T-cell (primary cell): ENCODE data around the gene ABI3. TPM values are rescaled to one million over a fixed set of nuclear protein-coding genes. Genes with fewer than 3 reads are reported as not detected.
"Not testable (repeated sequence)": the region's sequence is repeated elsewhere in the genome, so short reads cannot be mapped to it uniquely, and the experiment has no call there.

Experiments
- ATAC-seq, 4 experiments: fragments of 200-7000 bp in 3 of 4; fragments of 150-1000 bp in 1 of 4; cut with Tn5 transposase; replicated peaks in 1 of 4; 1 replicate in 3 of 4; 2 replicates in 1 of 4; pipeline ENCODE4 v1.10.0; 2021; ENCODE audit warnings: moderate library complexity in 3 of 4, mild to moderate bottlenecking in 2 of 4, moderate number of reproducible peaks in 1 of 4
- CTCF ChIA-PET, 2 donors: fragments of 300-600 bp; sonication (Branson Sonifier 250); formaldehyde crosslinking; loops; one replicate each; lab custom pipeline; 2022; ENCODE audit warnings: antibody characterized with exemption in 2 of 2; lab: Charles Lee
- POLR2A ChIA-PET, 2 donors: fragments of 300-600 bp; sonication (Branson Sonifier 250); formaldehyde crosslinking; loops; one replicate each; lab custom pipeline; 2022; ENCODE audit warnings: antibody characterized with exemption in 2 of 2; lab: Charles Lee
- DNase-seq, 35 experiments: peaks; one replicate each; pipeline versions ENCODE4 v3.0.0 to v3.0.0-alpha.2; 2013 to 2023
- H3K27ac ChIP-seq: one replicate; pipeline ENCODE4 v1.5.1; 2013; ENCODE audit warnings: low read length
- H3K27me3 ChIP-seq, 2 experiments: replicated peaks in 1 of 2; 1 replicate in 1 of 2; 2 replicates in 1 of 2; pipeline versions ENCODE4 v1.6.1 to v1.7.0; 2013; ENCODE audit warnings: low read length in 1 of 2, mixed read lengths in 1 of 2; ENCODE audit not compliant: control insufficient read depth in 2 of 2, insufficient read depth in 2 of 2; ENCODE audit errors: extremely low read depth in 1 of 2
- H3K36me3 ChIP-seq, 2 donors: 1 replicate in 1 of 2; 2 replicates in 1 of 2; pipeline versions ENCODE4 v1.6.1 to v1.7.0; 2013; ENCODE audit warnings: low read length in 1 of 2; ENCODE audit not compliant: control insufficient read depth in 2 of 2, insufficient read depth in 1 of 2; ENCODE audit errors: extremely low read depth in 1 of 2
- H3K4me1 ChIP-seq, 2 experiments: 1 replicate in 1 of 2; 2 replicates in 1 of 2; pipeline versions ENCODE4 v1.6.1 to v1.7.0; 2013; ENCODE audit warnings: low read length in 2 of 2, mixed read lengths in 1 of 2; ENCODE audit not compliant: insufficient read depth in 2 of 2, control insufficient read depth in 1 of 2; ENCODE audit errors: extremely low read depth in 1 of 2
- H3K4me3 ChIP-seq, 2 donors: 1 replicate in 1 of 2; 2 replicates in 1 of 2; pipeline versions ENCODE4 v1.5.1 to v1.7.0; 2013; ENCODE audit warnings: mild to moderate bottlenecking in 2 of 2, low read length in 1 of 2, moderate library complexity in 1 of 2; ENCODE audit not compliant: control insufficient read depth in 1 of 2; ENCODE audit errors: extremely low read depth in 1 of 2
- H3K9me3 ChIP-seq: 2 replicates; pipeline ENCODE4 v1.7.0; 2013
- H3K27ac Mint-ChIP-seq, 2 donors: one replicate each; pipeline ENCODE4 v1.8.0; 2020 to 2021; ENCODE audit warnings: mild to moderate bottlenecking in 2 of 2, mixed read lengths in 2 of 2
- H3K27me3 Mint-ChIP-seq, 2 donors: one replicate each; pipeline ENCODE4 v1.8.0; 2021 to 2022; ENCODE audit warnings: mixed read lengths in 2 of 2
- H3K36me3 Mint-ChIP-seq: one replicate; pipeline ENCODE4 v1.8.0; 2021; ENCODE audit warnings: mixed read lengths
- H3K4me1 Mint-ChIP-seq, 3 donors: one replicate each; pipeline ENCODE4 v1.8.0; 2020 to 2022; ENCODE audit warnings: mixed read lengths in 3 of 3, mild to moderate bottlenecking in 1 of 3
- H3K4me3 Mint-ChIP-seq, 3 donors: one replicate each; pipeline ENCODE4 v1.8.0; 2020 to 2022; ENCODE audit warnings: mild to moderate bottlenecking in 3 of 3, mixed read lengths in 3 of 3, moderate library complexity in 3 of 3
- H3K9me3 Mint-ChIP-seq, 3 donors: one replicate each; pipeline ENCODE4 v1.8.0; 2020 to 2022; ENCODE audit warnings: mixed read lengths in 3 of 3
- WGBS: methylation state at CpG from one replicate; pipeline ENCODE4 v1.1.5; 2013; ENCODE audit warnings: missing lambda C conversion rate; ENCODE audit not compliant: insufficient coverage; 5-methylcytosine and 5-hydroxymethylcytosine counted together
- total RNA-seq, 35 experiments: library from RNA in 6 of 35; stranded (reverse) in 6 of 35; fragments of 120-200 nt in 1 of 35; gene quantifications; one replicate each; pipeline versions ENCODE4 v1.2.1 to v1.2.4 and lab custom pipeline; 2013 to 2026

The ABI3 gene
- total RNA-seq, 5 donors from 2014 or later (not counting 1 experiment from before 2014, with no cell fraction given), result 10.4 to 21.7 (median 18.3) TPM

DNA sequence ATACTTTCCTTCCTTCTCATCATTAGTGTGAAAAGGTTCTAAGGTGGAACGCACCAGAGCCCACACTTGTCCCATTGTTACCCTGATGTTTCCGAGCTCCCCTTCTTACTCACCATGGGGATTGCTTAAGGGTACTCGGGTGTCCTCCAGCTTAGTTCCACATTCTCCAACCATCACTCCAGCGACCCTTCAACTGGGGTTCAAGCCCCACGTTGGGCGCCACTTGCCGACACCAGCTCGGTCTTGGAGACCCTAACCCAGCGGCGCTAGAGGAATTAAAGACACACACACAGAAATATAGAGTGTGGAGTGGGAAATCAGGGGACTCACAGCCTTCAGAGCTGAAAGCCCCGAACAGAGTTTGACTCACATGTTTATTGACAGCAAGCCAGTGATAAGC lies 34.5 kb upstream of the ABI3 start:
- Mint-ChIP-seq H3K27ac (peak overlapping the region in 1 of 2 donors; percentile 16), H3K9me3 (peaks cover 0 to 34% (median 32%) of the 10 kb centered on the region in 3 donors), H3K27me3 (peaks cover 24 to 30% of the 10 kb centered on the region in 2 donors)
- POLR2A ChIA-PET, H3K4me3 ChIP-seq, DNase-seq, H3K27me3 ChIP-seq, CTCF ChIA-PET, H3K4me3 Mint-ChIP-seq, H3K4me1 Mint-ChIP-seq, H3K4me1 ChIP-seq, H3K9me3 ChIP-seq, H3K36me3 Mint-ChIP-seq, H3K27ac ChIP-seq, ATAC-seq, H3K36me3 ChIP-seq: not testable (repeated sequence)
- 100% methylated on average over 2 of the region's 11 CpGs for WGBS

DNA sequence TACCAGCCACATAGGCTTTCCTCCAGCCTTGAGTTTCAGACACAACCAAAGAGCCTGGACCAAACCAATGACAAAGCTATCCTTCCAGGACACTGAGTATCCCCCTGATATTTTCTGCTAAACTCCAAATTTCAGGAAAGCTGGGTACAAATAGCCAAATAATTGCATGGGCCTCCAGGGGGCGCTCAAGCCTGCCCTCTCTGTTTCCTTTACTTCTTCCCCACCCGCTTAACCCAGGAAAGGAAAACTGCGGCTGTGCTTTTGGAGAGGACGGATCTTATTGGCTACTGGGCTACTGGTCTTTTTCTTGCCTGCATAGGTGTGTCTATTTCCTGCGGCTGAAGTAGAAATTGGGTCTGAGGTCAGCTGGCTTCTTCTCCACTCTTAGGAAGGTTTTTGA lies 30.2 kb upstream of the ABI3 start:
- H3K27ac ChIP-seq, result no peak overlapping the region
- H3K4me1 ChIP-seq, result peaks cover 0 to 6% of the 10 kb centered on the region in 2 experiments
- H3K27me3 ChIP-seq, result peaks cover 0 to 10% of the 10 kb centered on the region in 2 experiments
- H3K4me3 ChIP-seq, result no peak overlapping the region
- no peaks in the 10 kb centered on the region for H3K36me3 ChIP-seq
- H3K27ac Mint-ChIP-seq, result no peak overlapping the region
- ChIA-PET POLR2A (interaction anchor here in 1 of 2 donors (0.6 kb wide), 2 partner anchors 482 to 551 kb away, joined by 3 to 5 read pairs; no protein-coding TSS in a partner anchor), CTCF (interaction anchor here (0.5 to 2.3 kb wide), 21 partner anchors 9 to 816 kb away, joined by 3 to 10 read pairs (median 5); partner anchors contain the start of genes NGFR (in 1 of the 2) and PHOSPHO1 (in 1 of the 2))
- peaks cover 14% of the 10 kb centered on the region for H3K36me3 Mint-ChIP-seq
- H3K4me3 Mint-ChIP-seq, result peak overlapping the region in 1 of 3 donors; percentile 31
- peaks cover 0 to 5% (median 4%) of the 10 kb centered on the region in 3 donors for H3K4me1 Mint-ChIP-seq
- WGBS, result no CpG with 5 or more reads among the region's 5 CpGs
- peaks cover 7% of the 10 kb centered on the region for H3K9me3 ChIP-seq
- DNase-seq (peak in 33 of 35 experiments; percentile 5 to 83 (median 53)), ATAC-seq (peak in 2 of 4 experiments; percentile 33 to 61)
- H3K27me3 Mint-ChIP-seq, result peaks cover 1 to 4% of the 10 kb centered on the region in 2 donors
- peaks cover 0 to 23% (median 16%) of the 10 kb centered on the region in 3 donors for H3K9me3 Mint-ChIP-seq

DNA sequence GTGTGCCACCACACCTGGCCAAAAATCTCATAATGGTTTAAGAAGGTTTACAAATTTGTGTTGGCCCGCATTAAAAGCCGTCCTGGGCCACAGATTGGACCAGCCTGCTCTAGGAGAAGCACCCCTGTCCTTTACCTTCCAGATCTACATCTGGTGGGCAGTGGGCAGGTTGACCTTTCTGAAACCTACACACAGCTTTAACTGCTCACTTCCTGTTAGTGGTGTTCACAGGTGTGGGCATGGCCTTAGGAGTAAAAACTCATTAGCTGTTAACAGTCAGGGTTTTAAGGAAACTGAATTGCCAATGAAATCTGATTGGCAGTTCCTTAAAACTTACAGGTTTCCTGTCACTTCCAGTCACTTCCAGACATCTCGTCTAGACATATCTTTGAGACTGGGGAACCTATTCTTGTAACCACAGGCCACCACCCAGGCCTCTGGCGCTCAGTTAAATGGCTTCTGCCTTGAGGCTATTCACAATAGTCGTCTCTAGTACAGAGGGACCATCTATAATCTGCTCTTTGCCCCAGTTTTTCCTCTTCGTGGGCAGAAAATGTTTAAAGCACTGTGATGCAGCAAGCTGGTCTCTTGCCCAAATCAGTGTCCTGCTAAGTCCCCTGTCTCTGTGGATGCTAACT lies 29.4 kb upstream of the ABI3 start:
- Histone ChIP-seq H3K27me3 (peaks cover 0 to 10% of the 10 kb centered on the region in 2 experiments), H3K27ac (no peak overlapping the region), H3K9me3 (peaks cover 6% of the 10 kb centered on the region), H3K4me1 (peaks cover 0 to 6% of the 10 kb centered on the region in 2 experiments), H3K4me3 (no peak overlapping the region), H3K36me3 (no peaks in the 10 kb centered on the region)
- DNase-seq (no peak), ATAC-seq (no peak)
- H3K27me3 Mint-ChIP-seq, result peaks cover 0 to 3% of the 10 kb centered on the region in 2 donors
- ChIA-PET POLR2A (no interaction called here), CTCF (interaction anchor here (0.6 to 2.3 kb wide), 12 partner anchors 9 to 596 kb away, joined by 3 to 10 read pairs (median 6); partner anchors contain the start of gene PHOSPHO1 (in 1 of the 2))
- no peak overlapping the region for H3K27ac Mint-ChIP-seq
- H3K4me3 Mint-ChIP-seq, result no peak overlapping the region
- 86% methylated on average over 4 of the region's 6 CpGs for WGBS
- peaks cover 0 to 5% (median 4%) of the 10 kb centered on the region in 3 donors for H3K4me1 Mint-ChIP-seq
- peaks cover 13% of the 10 kb centered on the region for H3K36me3 Mint-ChIP-seq
- H3K9me3 Mint-ChIP-seq, result peaks cover 0 to 17% (median 15%) of the 10 kb centered on the region in 3 donors

DNA sequence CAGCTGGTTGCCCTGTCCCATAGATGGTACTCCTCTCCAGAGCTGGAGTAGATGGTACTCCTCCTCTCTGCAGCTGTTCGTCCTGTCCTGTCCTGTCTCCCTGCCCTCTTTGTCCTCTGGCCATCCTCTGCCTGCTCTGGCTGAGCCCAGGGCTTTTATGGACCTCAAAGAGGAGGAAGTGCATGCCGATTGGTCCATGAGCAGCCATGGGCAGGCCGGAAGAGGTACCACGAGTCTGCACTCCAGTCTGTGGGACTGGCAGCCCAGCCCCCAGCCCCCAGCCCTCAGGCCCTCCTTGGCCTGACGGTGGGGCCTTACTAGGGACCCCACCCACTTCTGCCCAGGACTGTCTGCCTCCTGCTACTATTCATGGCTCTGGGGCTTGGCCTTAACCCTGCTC lies 27.2 kb upstream of the ABI3 start:
- Histone ChIP-seq H3K27ac (no peak overlapping the region), H3K4me1 (peaks cover 0 to 6% of the 10 kb centered on the region in 2 experiments), H3K36me3 (no peaks in the 10 kb centered on the region), H3K4me3 (no peak overlapping the region), H3K27me3 (peaks cover 0 to 2% of the 10 kb centered on the region in 2 experiments), H3K9me3 (peaks cover 2% of the 10 kb centered on the region)
- ATAC-seq, result no peak
- H3K9me3 Mint-ChIP-seq, result peaks cover 0 to 7% (median 7%) of the 10 kb centered on the region in 3 donors
- DNase-seq, result no peak
- peaks cover 0 to 3% of the 10 kb centered on the region in 2 donors for H3K27me3 Mint-ChIP-seq
- no peak overlapping the region for H3K27ac Mint-ChIP-seq
- H3K36me3 Mint-ChIP-seq, result peaks cover 9% of the 10 kb centered on the region
- WGBS, result 83% methylated on average over 4 of the region's 5 CpGs
- H3K4me1 Mint-ChIP-seq, result peaks cover 0 to 5% (median 4%) of the 10 kb centered on the region in 3 donors
- POLR2A ChIA-PET, result no interaction called here
- H3K4me3 Mint-ChIP-seq, result no peak overlapping the region
- CTCF ChIA-PET, result interaction anchor here in 1 of 2 donors (1.0 kb wide), 1 partner anchor 44 kb away, joined by 7 read pairs; no protein-coding TSS in a partner anchor

DNA sequence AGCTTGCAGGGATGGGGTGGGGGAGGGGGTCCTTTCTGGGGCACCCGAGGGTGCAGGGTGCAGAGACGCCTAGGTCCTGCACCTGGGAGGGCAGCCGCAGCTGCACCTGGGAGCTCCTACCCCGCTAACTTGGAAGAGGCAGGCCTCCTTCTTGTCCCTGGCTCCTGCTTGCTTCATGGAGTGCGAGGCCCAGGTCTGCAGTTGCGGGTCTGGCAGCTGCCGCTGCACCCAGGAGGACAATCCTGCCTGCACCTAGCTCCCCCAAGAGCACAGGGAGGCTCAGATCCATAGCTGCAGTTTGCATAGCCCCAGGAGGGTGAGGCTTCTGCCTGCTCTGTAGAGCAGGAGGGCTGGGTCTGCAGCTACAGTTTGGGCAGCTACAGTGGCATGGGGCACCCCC lies 26.7 kb upstream of the ABI3 start:
- no peak overlapping the region for H3K4me3 ChIP-seq
- ATAC-seq (no peak), DNase-seq (no peak)
- peaks cover 0 to 6% of the 10 kb centered on the region in 2 experiments for H3K4me1 ChIP-seq
- Mint-ChIP-seq H3K4me3 (no peak overlapping the region), H3K9me3 (peaks cover 0 to 7% (median 7%) of the 10 kb centered on the region in 3 donors), H3K4me1 (peaks cover 0 to 5% (median 4%) of the 10 kb centered on the region in 3 donors), H3K27me3 (peaks cover 0 to 3% of the 10 kb centered on the region in 2 donors), H3K27ac (no peak overlapping the region), H3K36me3 (peaks cover 9% of the 10 kb centered on the region)
- WGBS, result 96% methylated on average over 6 of the region's 7 CpGs
- H3K36me3 ChIP-seq, result no peaks in the 10 kb centered on the region
- POLR2A ChIA-PET, result no interaction called here
- H3K27ac ChIP-seq, result no peak overlapping the region
- peaks cover 2% of the 10 kb centered on the region for H3K9me3 ChIP-seq
- peaks cover 0 to 2% of the 10 kb centered on the region in 2 experiments for H3K27me3 ChIP-seq
- CTCF ChIA-PET, result interaction anchor here in 1 of 2 donors (1.0 kb wide), 1 partner anchor 43 kb away, joined by 7 read pairs; no protein-coding TSS in a partner anchor

DNA sequence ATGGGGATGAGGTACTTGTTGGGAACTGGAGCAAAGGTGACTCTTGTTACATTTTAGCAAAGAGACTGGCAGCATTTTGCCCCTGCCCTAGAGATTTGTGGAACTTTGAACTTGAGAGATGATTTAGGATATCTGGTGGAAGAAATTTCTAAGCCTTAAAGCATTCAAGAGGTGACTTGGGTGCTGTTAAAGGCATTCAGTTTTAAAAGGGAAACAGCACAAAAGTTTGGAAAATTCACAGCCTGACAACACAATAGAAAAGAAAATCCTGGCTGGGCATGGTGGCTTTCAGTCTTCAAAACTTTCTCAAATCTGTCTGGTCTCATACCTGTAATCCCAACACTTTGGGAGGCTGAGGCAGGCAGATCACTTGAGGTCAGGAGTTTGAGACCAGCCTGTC lies 26.0 kb upstream of the ABI3 start:
- H3K9me3 Mint-ChIP-seq, H3K36me3 Mint-ChIP-seq, DNase-seq, CTCF ChIA-PET, H3K27me3 Mint-ChIP-seq, H3K9me3 ChIP-seq, H3K4me3 ChIP-seq, H3K36me3 ChIP-seq, H3K4me1 ChIP-seq, POLR2A ChIA-PET, H3K27me3 ChIP-seq, H3K4me3 Mint-ChIP-seq, H3K27ac ChIP-seq, H3K4me1 Mint-ChIP-seq, H3K27ac Mint-ChIP-seq, ATAC-seq: not testable (repeated sequence)
